ENCODE measurements around the gene SCAMP1. TPM values are rescaled to one million over a fixed set of nuclear protein-coding genes. Genes with fewer than 3 reads are reported as not detected.

Gene SCAMP1
- total and polyA plus RNA-seq, 2 of the 8 experiments (the other 6 are each of a cell fraction or from before 2014, with no cell fraction given) = 18.6 to 55.9 TPM

GRCh38 chr5:78362220-78362619, 1.8 kb downstream of the SCAMP1 start:
- Histone ChIP-seq H3K18ac (ENCODE audit: extremely low read depth, low read length) (no peak overlapping the region), H3K36me3 (ENCODE audit: control insufficient read depth in 2 of 4, insufficient read depth in 4 of 4, low read length in 3 of 4) (peaks cover 0 to 6% (median 0%) of the 10 kb centered on the region in 4 experiments; a peak in 1 of 8 replicates), H2BK5ac (ENCODE audit: low read depth, low read length) (no peak overlapping the region), H2AK5ac (ENCODE audit: low read depth, low read length) (no peak overlapping the region), H3K4me2 (ENCODE audit: insufficient read depth in 1 of 2, low read depth in 2 of 2, low read length in 2 of 2) (no peak overlapping the region; a peak in 1 of 4 replicates), H3K4me1 (replicated peaks in 1 of 4; ENCODE audit: control insufficient read depth in 3 of 4, insufficient read depth in 4 of 4, low read length in 3 of 4) (peaks cover 0 to 3% (median 2%) of the 10 kb centered on the region in 4 experiments; a peak in 4 of 7 replicates), H3K27ac (ENCODE audit: low read depth, low read length) (no peak overlapping the region), H3K9me3 (ENCODE audit: insufficient read depth in 2 of 2, low read depth in 1 of 2, low read length in 1 of 2) (no peaks in the 10 kb centered on the region), H4K5ac (ENCODE audit: insufficient read length, low read depth, low read length) (no peak overlapping the region), H3K23ac (ENCODE audit: insufficient read length) (no peak overlapping the region), H3K9ac (replicated peaks in 1 of 4; ENCODE audit: extremely low read depth in 1 of 4, low read depth in 3 of 4, low read length in 3 of 4) (no peak overlapping the region), H3K27me3 (replicated peaks in 1 of 4; ENCODE audit: control insufficient read depth in 3 of 4, extremely low read depth in 1 of 4, insufficient read depth in 3 of 4, low read length in 3 of 4) (no peaks in the 10 kb centered on the region), H3K23me2 (ENCODE audit: low read depth, low read length) (no peaks in the 10 kb centered on the region), H4K20me1 (replicated peaks in 1 of 2; ENCODE audit: control insufficient read depth in 1 of 2, insufficient read depth in 2 of 2, low read length in 2 of 2) (no peaks in the 10 kb centered on the region), H2BK120ac (replicated peaks; ENCODE audit: low read depth, low read length) (no peak overlapping the region), H2BK15ac (ENCODE audit: low read length) (no peak overlapping the region), H3K79me1 (ENCODE audit: low read depth, low read length) (no peaks in the 10 kb centered on the region), H3K4me3 (ENCODE audit: extremely low read depth in 1 of 4, insufficient read depth in 2 of 4, low read depth in 3 of 4, low read length in 4 of 4) (peak overlapping the region in 1 of 4 experiments; percentile 89; a peak in 1 of 8 replicates), H2AFZ (ENCODE audit: low read length) (no peak overlapping the region), H4K91ac (replicated peaks; ENCODE audit: insufficient read length, low read length) (no peak overlapping the region), H3K79me2 (ENCODE audit: control insufficient read depth in 1 of 2, insufficient read depth in 2 of 2, low read length in 2 of 2) (peaks cover 0 to 52% of the 10 kb centered on the region in 2 experiments; a peak in 2 of 4 replicates), H3K4ac (replicated peaks; ENCODE audit: insufficient read length, low read depth, low read length) (no peak overlapping the region), H3K56ac (replicated peaks; ENCODE audit: insufficient read length, low read depth, low read length) (no peak overlapping the region), H3K14ac (ENCODE audit: insufficient read length) (no peak overlapping the region), H2BK12ac (ENCODE audit: low read depth, low read length) (no peak overlapping the region), H4K8ac (ENCODE audit: extremely low read depth, insufficient read depth, low read length) (no peak overlapping the region), H2BK20ac (ENCODE audit: low read length) (no peak overlapping the region)
- ChIA-PET CTCF (ENCODE audit: partially characterized antibody) (no interaction called here), POLR2A (ENCODE audit: partially characterized antibody) (no interaction called here)
- FAIRE-seq (no peak), DNase-seq (ENCODE audit: low read depth in 1 of 2, low spot score in 2 of 2) (no peak)
- 85% methylated on average over 3 of the region's 3 CpGs; no CpG with 5 or more reads in 1 of the 2 experiments for WGBS, 2 experiments (ENCODE audit: extremely low coverage in 1 of 2, insufficient coverage in 1 of 2, insufficient read length in 1 of 2, insufficient replicate concordance in 2 of 2, low coverage in 1 of 2, low lambda C conversion rate in 2 of 2, missing lambda C conversion rate in 1 of 2)
- TF ChIP-seq CBX8 (IDR thresholded peaks at IDR 0.05; ENCODE audit: borderline replicate concordance, low read depth, low read length) (no peak), SIN3A (conservative IDR thresholded peaks at IDR 0.05 in 1 of 2, IDR thresholded peaks at IDR 0.05 in 1 of 2; ENCODE audit: low read depth in 1 of 2, low read length in 2 of 2) (no peak), JUND (IDR thresholded peaks at IDR 0.05; ENCODE audit: low read length) (no peak), MAFK (IDR thresholded peaks at IDR 0.05; ENCODE audit: low read depth, low read length) (no peak), GABPA (IDR thresholded peaks at IDR 0.05; ENCODE audit: borderline replicate concordance, insufficient read depth, low read length) (no peak), POLR2AphosphoS5 (IDR thresholded peaks at IDR 0.05; ENCODE audit: low read depth, low read length) (no peak), GTF2F1 (IDR thresholded peaks at IDR 0.05; ENCODE audit: borderline replicate concordance, low read depth, low read length) (no peak), CTCF (IDR thresholded peaks at IDR 0.05; ENCODE audit: control extremely low read depth in 1 of 3, insufficient read depth in 1 of 3, low read depth in 1 of 3, low read length in 3 of 3) (no peak), NANOG (IDR thresholded peaks at IDR 0.05; ENCODE audit: insufficient read depth, low read depth, low read length, poor library complexity, severe bottlenecking) (no peak), SIX5 (IDR thresholded peaks at IDR 0.05; ENCODE audit: low read depth, low read length) (no peak), POU5F1 (IDR thresholded peaks at IDR 0.05; ENCODE audit: low read depth, low read length) (no peak), NRF1 (IDR thresholded peaks at IDR 0.05; ENCODE audit: low read depth, low read length) (no peak)
